Epidermal melanocyte (primary cell): Measurements from ENCODE around the gene ARAP3.
A peak's percentile ranks its signal among the peaks of the same experiment; 100 is the strongest.
"Not testable (repeated sequence)": the region's sequence is repeated elsewhere in the genome, so short reads cannot be mapped to it uniquely, and the experiment has no call there.

Source experiments
- DNase-seq: peaks from one replicate; pipeline ENCODE4 v3.0.0; 2011; ENCODE audit warnings: low spot score; ENCODE audit not compliant: insufficient read length

The ARAP3 gene

GRCh38 chr5:141681695-141682641 is at the start of gene ARAP3:
Gene ARAP3, minus strand, starts transcription at chr5:141682230. Its CDS starts 1,744 bp downstream, at chr5:141680486.
- peak; percentile 81 for DNase-seq

- no peak for DNase-seq
These were observed 47.5 kb upstream of the ARAP3 start for GRCh38 chr5:141729387-141730006.

- no peak for DNase-seq
These were observed 43.9 kb upstream of the ARAP3 start for GRCh38 chr5:141725891-141726290.

- DNase-seq = not testable (repeated sequence)
These were observed 43.1 kb upstream of the ARAP3 start for GRCh38 chr5:141725174-141725573.

GRCh38 chr5:141722266-141722665 is 40.2 kb upstream of the ARAP3 start:
- no peak for DNase-seq

GRCh38 chr5:141717043-141717442 is 35.0 kb upstream of the ARAP3 start:
- no peak for DNase-seq

GRCh38 chr5:141716468-141716867 is 34.4 kb upstream of the ARAP3 start:
- no peak for DNase-seq

GRCh38 chr5:141716009-141716408 is 34.0 kb upstream of the ARAP3 start:
- no peak for DNase-seq

- DNase-seq = no peak
These were observed 33.4 kb upstream of the ARAP3 start for GRCh38 chr5:141715346-141715905.

GRCh38 chr5:141714542-141715310 is 32.7 kb upstream of the ARAP3 start:
- no peak for DNase-seq

- DNase-seq = no peak
These were observed 31.7 kb upstream of the ARAP3 start for GRCh38 chr5:141713616-141714309.

GRCh38 chr5:141711687-141712086 is 29.7 kb upstream of the ARAP3 start:
- DNase-seq = no peak

- DNase-seq = no peak
These were observed 27.8 kb upstream of the ARAP3 start for GRCh38 chr5:141709699-141710267.

- DNase-seq = no peak
These were observed 26.0 kb upstream of the ARAP3 start for GRCh38 chr5:141708016-141708415.

- DNase-seq = no peak
These were observed 25.5 kb upstream of the ARAP3 start for GRCh38 chr5:141707510-141707909.

GRCh38 chr5:141706121-141706520 is 24.1 kb upstream of the ARAP3 start:
- DNase-seq = no peak

GRCh38 chr5:141705469-141705868 is 23.4 kb upstream of the ARAP3 start:
- DNase-seq = no peak

GRCh38 chr5:141704782-141705297 is 22.8 kb upstream of the ARAP3 start:
- no peak for DNase-seq

GRCh38 chr5:141703133-141703561 is 21.1 kb upstream of the ARAP3 start:
- DNase-seq = no peak
